GM10847 (cell line): ENCODE results near the gene LYZ.

ENCODE experiments used
- POLR2A ChIP-seq: IDR thresholded peaks from 2 replicates; pipeline ENCODE4 v1.6.1; 2011; ENCODE audit not compliant: insufficient read length; ENCODE audit errors: extremely low read depth

The LYZ gene

DNA sequence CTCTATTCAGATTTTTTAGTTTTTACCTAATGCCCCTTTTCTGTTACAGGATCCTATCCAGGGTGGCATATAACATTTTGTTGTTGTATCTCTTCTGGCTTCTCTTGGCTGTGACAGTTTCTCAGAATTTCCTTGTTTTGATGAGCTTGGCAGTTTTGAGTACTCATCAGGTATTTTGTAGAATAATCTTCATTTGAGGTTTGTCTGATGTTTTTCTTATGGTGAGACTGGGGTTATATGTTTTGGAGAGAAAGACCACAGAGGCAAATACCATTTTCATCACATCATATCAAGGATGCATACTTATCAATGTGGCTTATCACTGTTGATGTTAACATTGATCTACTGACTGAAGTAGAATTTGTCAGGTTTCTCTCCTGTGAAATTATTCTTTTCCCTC, 14.0 kb upstream of the LYZ start:
- TF ChIP-seq POLR2A, result no peak

DNA sequence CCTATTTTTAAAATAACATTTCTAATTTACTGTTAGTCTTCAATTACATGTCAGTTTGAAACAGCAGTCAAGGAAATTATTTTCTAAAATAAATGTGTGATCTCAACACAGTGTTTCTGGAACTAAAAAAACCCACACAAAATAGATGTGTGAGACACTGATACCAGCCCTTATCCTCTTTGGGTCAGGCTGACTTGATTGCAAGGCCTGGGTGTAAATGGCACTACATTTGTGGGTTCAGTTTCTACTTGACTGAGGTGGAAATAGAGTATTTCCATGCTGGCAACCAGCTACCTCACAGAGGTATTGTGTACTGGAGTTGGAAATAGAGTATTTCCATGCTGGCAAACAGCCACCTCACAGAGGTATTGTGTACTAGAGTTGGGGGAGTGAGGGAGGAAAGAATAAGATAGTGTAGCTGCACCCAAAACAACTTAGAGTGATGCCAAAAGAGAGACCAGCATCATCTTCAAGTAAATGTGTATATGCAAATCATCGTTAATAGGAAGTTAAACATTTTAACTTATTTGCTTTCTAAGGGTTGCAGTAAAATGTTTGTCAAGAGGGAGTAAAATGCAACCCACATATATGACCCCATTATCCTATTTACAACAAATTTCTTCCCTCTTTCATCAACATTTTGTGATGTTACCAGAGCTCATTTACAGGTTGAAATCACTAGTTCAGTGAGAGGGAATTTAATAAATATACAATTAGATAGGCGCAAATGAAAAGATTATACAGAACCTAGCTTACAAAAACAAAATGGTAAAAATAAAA, 10.7 kb upstream of the LYZ start:
- no peak for TF ChIP-seq POLR2A

DNA sequence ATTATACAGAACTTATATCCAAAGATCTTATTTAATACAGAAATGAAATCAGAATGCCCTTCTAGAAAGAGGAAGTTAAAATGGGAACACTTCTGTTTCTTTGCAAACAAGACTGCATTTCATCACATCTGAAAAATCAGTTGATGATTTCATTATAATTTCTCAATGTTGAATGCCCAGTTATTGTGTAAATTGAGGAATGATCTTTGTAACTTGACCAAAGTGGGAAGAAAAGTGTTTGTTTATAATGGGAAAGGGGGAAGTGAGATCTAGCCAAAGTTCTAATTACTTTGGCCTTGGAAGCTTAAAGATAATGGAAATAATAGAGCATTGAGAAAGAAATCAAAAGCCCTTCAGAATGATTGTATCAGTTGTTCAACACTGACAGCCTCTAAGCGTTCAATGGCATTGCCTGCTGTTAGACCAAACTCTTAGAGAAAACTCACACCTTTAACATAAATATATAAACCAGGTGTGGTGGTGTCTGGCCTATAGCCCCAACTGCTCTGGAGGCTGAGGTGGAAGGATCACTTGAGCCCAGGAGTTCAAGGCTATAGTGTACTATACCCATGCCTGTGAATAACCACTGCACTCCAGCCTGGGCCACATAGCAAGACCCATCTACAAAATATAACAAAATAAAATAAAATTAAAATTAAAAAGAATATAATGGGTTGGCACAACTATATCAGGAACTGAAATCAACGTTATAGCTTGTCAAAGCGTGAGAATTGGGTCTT, 9.9 kb upstream of the LYZ start:
- no peak for TF ChIP-seq POLR2A

DNA sequence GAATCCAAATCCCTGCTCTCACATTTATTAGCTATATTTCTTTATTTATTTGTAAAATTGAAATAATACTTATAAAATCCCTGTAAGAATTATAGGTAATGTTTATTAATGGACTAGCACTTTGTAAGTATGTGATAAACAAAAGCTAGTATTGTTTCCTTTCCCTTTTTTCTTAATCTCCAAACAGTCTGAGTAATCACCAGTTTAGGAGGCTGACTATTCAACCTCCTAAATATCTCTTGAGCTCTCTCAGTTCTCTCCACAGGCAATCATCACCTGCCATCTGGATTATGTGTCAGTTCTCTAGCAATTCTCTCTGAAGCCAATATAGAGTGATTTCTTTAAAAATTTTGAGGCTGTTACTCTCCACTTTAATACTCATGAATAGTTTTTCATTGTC, 9.2 kb upstream of the LYZ start:
- no peak for TF ChIP-seq POLR2A

DNA sequence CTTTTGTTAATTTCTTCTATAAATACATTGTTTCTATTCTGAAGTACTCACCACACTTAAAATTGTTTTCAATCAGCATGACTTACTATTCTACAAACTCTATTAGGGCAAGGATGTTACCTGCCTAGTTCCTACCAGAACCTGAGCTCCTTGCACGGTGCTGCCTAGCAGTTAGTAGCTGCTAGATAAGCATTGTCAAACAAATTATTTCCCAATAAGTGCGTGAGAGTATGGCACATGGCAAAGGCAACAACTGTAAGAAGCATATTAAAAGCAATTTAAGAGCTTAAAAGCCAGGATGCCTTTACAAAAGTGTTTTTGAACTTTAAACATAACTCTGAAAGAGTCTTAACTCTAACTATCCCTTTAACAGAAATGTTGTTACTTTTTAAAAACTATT, 8.2 kb upstream of the LYZ start:
- no peak for TF ChIP-seq POLR2A

DNA sequence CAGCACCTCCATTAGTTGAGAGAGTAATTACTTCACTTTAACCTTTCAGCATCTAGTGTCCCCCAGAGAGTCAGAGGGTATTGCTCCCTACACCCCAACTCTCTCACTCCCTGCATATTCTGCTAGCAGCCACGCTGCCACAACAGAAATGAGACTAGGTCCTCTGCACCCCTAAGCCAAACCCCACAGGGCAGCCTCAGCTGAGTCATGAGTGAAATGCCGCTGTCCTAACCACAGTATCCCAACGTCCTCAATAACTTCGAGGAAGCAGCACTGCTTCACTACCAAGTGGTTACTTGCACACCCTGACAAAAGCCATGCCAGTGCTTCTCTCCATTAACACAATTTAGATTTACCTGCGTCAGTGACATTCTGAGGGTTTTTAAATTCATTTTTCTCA, 6.9 kb upstream of the LYZ start:
- TF ChIP-seq POLR2A, result no peak

DNA sequence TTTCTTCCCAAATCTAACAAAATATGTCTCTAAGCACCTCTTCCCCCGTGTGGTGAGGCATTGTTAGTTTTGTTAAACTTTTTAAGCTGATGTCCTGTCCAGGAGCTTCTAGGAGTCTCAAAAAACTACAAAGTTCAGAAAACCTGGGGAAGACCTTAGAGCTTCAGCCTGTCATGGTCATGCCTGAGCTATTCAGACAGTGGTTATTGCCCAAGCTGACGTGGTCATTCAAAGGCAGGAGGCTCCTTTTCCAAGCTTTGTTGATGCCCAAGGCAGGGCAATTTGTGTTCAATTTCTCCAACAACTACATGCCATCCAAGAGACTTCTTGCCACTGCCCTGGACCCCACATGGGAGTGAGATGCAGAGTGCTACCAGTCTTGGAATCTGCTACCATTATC, 5.8 kb upstream of the LYZ start:
- no peak for TF ChIP-seq POLR2A

DNA sequence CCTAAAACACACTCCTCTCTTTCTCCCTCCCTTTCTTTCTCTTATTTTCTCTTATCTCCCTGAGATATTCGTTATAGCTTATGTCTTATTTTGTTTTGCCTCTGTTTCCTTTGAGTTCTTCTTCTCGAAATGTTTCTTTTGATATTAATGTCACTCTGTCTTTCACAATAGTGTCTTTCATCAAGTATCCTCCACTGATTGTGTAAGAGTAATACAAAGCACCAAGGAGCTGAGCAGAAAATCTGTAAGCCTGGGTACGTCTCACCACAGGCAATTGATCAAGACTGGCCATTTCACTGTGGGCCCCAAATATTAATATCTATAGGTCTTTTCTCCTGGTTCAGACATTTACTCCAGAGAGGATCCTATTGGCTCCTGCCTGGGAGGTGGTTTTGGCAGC, 4.8 kb upstream of the LYZ start:
- no peak for TF ChIP-seq POLR2A

DNA sequence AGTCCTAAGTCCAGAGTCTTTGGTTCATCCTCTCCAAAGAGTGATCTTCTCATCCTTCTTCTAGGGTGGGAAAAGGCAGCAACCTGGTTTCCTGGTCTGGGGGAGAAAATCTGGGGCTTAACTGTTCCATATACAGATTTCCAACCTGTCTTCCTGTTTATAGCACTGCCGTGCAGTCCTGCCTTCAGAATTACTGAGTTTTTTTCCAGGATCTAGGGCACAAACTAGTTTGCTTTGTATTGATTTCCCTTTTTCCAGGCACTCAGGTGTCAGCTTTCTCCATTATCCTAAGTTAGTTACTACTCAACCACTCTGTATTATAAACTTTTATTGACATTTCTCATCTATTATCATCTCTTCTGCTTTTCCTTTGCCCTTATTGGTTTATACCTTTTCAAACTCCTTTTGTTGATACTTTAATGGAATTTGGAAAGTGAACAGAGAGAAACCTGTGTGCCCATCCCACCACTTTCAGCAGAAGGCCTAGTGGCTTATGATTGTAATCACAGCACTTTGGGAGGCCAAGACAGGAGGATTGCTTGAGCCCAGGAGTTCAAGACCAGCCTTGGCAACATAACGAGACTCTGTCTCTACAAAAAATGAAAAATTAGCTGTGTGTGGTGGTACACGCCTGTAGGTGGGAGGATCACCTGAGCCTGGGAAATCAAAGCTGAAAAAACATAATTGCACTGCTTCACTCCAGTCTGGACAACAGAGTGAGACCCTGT, 4.1 kb upstream of the LYZ start:
- TF ChIP-seq POLR2A, result no peak

DNA sequence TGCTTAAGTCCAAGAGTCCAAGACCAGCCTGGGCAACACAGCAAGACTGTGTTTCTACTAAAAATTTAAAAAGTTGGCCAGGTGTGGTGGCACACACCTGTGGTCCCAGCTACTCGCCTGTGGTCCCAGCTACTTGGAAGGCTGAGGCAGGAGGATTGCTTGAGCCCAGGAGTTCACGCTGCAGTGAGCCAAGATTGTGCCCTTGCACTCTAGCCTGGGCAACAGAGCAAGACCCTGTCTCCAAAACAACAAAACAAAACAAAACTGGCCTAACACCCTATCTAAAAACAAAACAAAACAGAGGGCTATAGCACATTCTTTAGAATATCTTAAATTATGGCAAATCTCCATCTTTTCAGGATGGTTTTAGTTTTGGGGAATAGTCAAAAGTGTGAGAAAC, 3.1 kb upstream of the LYZ start:
- TF ChIP-seq POLR2A, result no peak

DNA sequence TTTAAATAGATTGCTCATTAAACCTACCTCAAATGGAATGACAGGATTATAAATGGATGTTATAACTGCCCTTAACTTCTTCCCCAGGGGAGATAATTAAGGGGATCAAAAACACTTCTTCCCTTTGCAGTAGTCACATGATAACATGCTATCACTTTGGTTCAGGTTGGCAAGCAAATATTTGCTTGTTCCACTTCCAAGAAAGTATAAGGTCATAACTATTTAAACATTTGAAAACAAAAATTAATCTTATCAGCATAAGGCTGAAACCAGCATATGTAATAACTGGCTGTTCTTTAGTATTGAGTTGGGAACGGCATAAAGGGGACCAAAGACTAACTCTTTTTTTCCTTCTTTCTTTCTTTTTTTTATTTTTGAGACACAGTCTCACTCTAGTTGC, 2.4 kb upstream of the LYZ start:
- no peak for TF ChIP-seq POLR2A

DNA sequence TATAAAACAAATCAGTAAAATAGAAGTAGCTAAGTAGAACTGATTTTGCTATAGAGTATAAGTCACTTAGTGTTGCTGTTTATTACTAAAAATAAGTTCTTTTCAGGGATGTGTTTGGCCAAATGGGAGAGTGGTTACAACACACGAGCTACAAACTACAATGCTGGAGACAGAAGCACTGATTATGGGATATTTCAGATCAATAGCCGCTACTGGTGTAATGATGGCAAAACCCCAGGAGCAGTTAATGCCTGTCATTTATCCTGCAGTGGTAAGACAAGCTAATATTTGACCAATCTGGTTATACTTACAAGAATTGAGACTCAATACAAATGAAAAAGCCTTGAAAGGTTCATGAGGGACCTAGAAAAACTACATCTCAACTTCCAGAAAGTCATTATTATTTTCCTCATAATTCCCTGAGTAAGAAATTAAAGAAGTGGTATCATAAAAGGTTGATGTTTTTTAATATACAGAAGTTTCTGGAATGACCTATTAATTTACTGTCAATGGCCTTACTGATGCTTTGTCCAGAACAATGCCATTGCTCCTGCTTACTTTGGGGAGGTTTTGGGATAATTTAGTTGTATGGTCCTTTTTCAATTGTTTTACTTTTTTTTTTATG, 1.9 kb downstream of the LYZ start:
- no peak for TF ChIP-seq POLR2A

DNA sequence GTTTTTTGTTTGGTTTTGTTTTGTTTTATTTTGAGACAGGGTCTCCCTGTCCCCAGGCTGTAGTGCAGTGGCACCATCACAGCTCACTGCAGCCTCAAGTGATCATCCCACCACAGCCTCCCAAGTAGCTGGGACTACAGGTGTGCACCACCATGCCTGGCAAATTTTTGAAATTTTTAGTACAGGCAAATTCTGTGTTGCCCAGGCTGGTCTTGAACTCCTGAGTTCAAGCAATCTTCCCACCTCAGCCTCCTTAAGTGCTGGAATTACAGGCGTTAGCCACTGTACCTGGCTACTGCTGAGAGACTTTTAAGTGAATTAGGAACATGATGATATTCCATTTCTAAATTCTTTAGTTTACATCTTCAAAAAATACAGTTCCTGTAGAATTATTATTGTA, 2.6 kb downstream of the LYZ start:
- TF ChIP-seq POLR2A, result no peak

DNA sequence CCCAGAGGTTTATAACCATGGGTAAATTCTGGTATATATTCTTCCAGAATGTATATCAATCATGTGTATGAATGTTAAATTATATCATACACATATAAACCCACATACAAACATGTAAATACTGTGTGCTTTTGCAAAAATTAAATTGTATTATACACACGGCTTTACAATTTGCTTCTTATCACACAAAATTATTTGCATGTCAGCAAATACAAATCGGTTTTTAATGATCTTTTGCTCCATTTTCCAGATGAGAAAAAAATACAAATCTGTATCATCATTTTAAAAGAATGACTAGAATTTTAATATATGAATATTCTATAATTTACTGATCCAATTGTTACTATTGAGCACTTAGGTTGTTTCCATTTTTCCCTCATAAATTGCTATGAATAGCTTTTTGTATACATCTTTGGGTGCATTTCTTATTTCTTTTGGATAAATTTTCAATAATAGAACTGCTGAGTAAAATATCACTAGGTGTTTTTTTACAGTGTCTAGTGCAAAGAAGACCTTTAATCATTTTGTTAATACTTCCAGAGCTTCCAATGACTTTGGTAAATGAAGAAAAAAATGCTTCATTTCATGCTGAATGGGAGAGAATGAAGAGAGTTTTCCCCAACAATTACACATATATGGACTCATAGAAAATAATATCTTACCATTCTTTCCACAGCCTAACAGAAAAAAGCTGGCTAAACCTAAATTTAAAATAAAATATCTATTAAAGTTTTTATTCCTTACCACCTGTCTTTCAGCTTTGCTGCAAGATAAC, 3.5 kb downstream of the LYZ start:
- TF ChIP-seq POLR2A, result no peak

DNA sequence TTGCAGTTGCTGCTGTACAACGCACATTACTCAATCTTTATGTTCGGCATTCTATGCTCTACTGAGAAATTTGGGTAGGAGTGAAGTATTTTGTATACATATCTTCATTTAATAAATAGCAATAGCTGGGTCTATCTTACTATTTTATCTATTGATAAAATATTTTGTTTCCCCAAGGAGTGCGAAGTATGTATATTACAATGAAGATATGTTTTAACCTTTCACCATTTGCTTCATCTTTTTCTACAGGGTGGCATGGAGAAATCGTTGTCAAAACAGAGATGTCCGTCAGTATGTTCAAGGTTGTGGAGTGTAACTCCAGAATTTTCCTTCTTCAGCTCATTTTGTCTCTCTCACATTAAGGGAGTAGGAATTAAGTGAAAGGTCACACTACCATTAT, 4.7 kb downstream of the LYZ start:
- no peak for TF ChIP-seq POLR2A
